Measurements from ENCODE around the gene CRYBA1.

The CRYBA1 gene

GRCh38 chr17:29212094-29212631 is 34.5 kb upstream of the CRYBA1 start:
- Histone ChIP-seq H3K4me3 (ENCODE audit: low read length) (no peak overlapping the region), H2AFZ (ENCODE audit: low read length) (no peak overlapping the region), H3K27ac (ENCODE audit: low read length) (no peak overlapping the region), H3K9ac (ENCODE audit: low read length) (no peak overlapping the region), H3F3A (ENCODE audit: insufficient read depth, low read length) (no peaks in the 10 kb centered on the region), H3K27me3 (replicated peaks; ENCODE audit: insufficient read depth, low read length) (no peaks in the 10 kb centered on the region), H3K79me2 (ENCODE audit: low read length) (no peaks in the 10 kb centered on the region), H3K4me2 (ENCODE audit: low read depth, low read length) (no peak overlapping the region), H3K36me3 (replicated peaks; ENCODE audit: insufficient read depth, low read length) (no peaks in the 10 kb centered on the region), H3K9me2 (replicated peaks; ENCODE audit: insufficient read depth, low read length) (no peaks in the 10 kb centered on the region), H3K9me3 (replicated peaks; ENCODE audit: insufficient read depth, low read length) (no peaks in the 10 kb centered on the region), H4K20me1 (ENCODE audit: insufficient read depth, low read length) (no peaks in the 10 kb centered on the region), H3K4me1 (ENCODE audit: low read length) (no peaks in the 10 kb centered on the region)
- no peak for DNase-seq
- TF ChIP-seq EZH2 (optimal IDR thresholded peaks at IDR 0.05; ENCODE audit: low read depth, low read length) (no peak), EZH2phosphoT487 (IDR thresholded peaks at IDR 0.05; ENCODE audit: low read length) (no peak)

- no peaks in the 10 kb centered on the region for H3K79me2 ChIP-seq (ENCODE audit: low read length)
- DNase-seq = no peak
- no peaks in the 10 kb centered on the region for H3K27me3 ChIP-seq (replicated peaks; ENCODE audit: insufficient read depth, low read length)
- H3K27ac ChIP-seq (ENCODE audit: low read length) = no peak overlapping the region
- no peak overlapping the region for H3K9ac ChIP-seq (ENCODE audit: low read length)
- H2AFZ ChIP-seq (ENCODE audit: low read length) = no peak overlapping the region
- H3K4me3 ChIP-seq (ENCODE audit: low read length) = no peak overlapping the region
- TF ChIP-seq CTCF (IDR thresholded peaks at IDR 0.05; ENCODE audit: low read length) (no peak), EZH2phosphoT487 (IDR thresholded peaks at IDR 0.05; ENCODE audit: low read length) (no peak), EZH2 (optimal IDR thresholded peaks at IDR 0.05; ENCODE audit: low read depth, low read length) (no peak)
- H4K20me1 ChIP-seq (ENCODE audit: insufficient read depth, low read length) = no peaks in the 10 kb centered on the region
- H3F3A ChIP-seq (ENCODE audit: insufficient read depth, low read length) = no peaks in the 10 kb centered on the region
- no peaks in the 10 kb centered on the region for H3K9me3 ChIP-seq (replicated peaks; ENCODE audit: insufficient read depth, low read length)
- H3K36me3 ChIP-seq (replicated peaks; ENCODE audit: insufficient read depth, low read length) = no peaks in the 10 kb centered on the region
- H3K4me2 ChIP-seq (ENCODE audit: low read depth, low read length) = no peak overlapping the region
- H3K4me1 ChIP-seq (ENCODE audit: low read length) = no peaks in the 10 kb centered on the region
- no peaks in the 10 kb centered on the region for H3K9me2 ChIP-seq (replicated peaks; ENCODE audit: insufficient read depth, low read length)
These were observed 34.0 kb upstream of the CRYBA1 start for GRCh38 chr17:29212681-29213121.

- H3K9ac ChIP-seq (ENCODE audit: low read length) = no peak overlapping the region
- H3K4me2 ChIP-seq (ENCODE audit: low read depth, low read length) = no peak overlapping the region
- no peaks in the 10 kb centered on the region for H3K79me2 ChIP-seq (ENCODE audit: low read length)
- H3K9me3 ChIP-seq (replicated peaks; ENCODE audit: insufficient read depth, low read length) = no peaks in the 10 kb centered on the region
- no peaks in the 10 kb centered on the region for H3K27me3 ChIP-seq (replicated peaks; ENCODE audit: insufficient read depth, low read length)
- no peak overlapping the region for H3K4me3 ChIP-seq (ENCODE audit: low read length)
- TF ChIP-seq CTCF (IDR thresholded peaks at IDR 0.05; ENCODE audit: low read length) (no peak), EZH2 (optimal IDR thresholded peaks at IDR 0.05; ENCODE audit: low read depth, low read length) (no peak), EZH2phosphoT487 (IDR thresholded peaks at IDR 0.05; ENCODE audit: low read length) (no peak)
- DNase-seq = no peak
- H3K4me1 ChIP-seq (ENCODE audit: low read length) = no peaks in the 10 kb centered on the region
- H2AFZ ChIP-seq (ENCODE audit: low read length) = no peak overlapping the region
- no peak overlapping the region for H3K27ac ChIP-seq (ENCODE audit: low read length)
- no peaks in the 10 kb centered on the region for H4K20me1 ChIP-seq (ENCODE audit: insufficient read depth, low read length)
- no peaks in the 10 kb centered on the region for H3K36me3 ChIP-seq (replicated peaks; ENCODE audit: insufficient read depth, low read length)
- no peaks in the 10 kb centered on the region for H3F3A ChIP-seq (ENCODE audit: insufficient read depth, low read length)
- no peaks in the 10 kb centered on the region for H3K9me2 ChIP-seq (replicated peaks; ENCODE audit: insufficient read depth, low read length)
These were observed 32.2 kb upstream of the CRYBA1 start for GRCh38 chr17:29214215-29215146.
